HG03175 (cell line): ENCODE results near the gene ENTPD2.

Experiments
- ATAC-seq: cut with Tn5 transposase; IDR thresholded peaks from one replicate; pipeline ENCODE4 v1.9.1; 2021; ENCODE audit warnings: mild to moderate bottlenecking, moderate library complexity; ENCODE audit not compliant: unreplicated experiment

ENTPD2 gene

DNA sequence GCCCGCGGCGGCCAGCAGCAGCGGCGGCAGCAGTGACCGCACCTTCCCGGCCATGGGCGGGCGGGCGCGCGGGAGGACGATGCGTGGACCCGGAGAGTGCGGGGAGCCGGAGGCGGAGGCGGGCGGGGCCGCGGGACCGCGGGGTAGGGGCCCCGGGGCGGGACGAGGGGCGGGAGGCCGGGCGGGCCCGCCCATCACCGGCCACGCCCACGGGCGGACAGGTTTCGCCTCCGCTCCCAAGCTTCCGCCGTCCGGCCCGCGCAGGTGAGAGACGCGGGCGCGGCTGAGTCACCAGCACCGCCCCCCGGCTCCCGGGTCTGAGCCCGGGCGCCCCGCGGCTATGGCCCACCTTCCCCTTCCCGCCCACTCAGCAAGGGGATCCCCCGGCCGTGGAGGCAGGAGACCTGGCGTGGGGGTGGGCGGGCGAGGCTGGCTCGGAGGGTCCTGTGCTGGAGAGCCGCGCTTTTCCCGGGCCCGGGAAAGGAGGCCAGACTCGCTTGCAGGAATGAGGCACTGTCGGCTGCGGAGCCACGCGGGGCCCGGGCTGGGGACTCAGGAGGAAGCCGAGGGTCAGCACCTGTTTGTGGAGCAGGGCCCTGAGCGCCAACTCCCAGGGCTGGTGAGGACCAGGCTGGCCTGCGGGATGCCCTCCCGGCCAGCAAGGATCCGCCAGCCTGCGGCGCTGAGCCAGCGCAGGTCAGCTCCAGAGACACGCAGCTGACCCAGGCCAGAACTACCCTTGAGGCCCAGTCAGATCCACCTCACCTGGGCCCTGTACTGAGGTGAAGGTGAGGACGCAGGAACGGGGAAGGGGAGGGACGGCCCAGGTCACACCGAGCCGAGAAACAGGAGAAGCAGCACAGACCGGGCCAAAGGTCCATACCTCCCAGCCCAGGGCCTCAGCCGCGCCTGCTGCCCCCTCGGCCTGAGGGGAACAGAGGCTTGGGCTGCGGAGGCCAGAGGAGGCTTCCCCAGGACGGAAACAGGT is at the start of gene ENTPD2:
Gene ENTPD2, minus strand, starts transcription at position 118 of the 988 bp plus-strand sequence. Its CDS starts 64 bp downstream, at position 54.
- no peak for ATAC-seq

DNA sequence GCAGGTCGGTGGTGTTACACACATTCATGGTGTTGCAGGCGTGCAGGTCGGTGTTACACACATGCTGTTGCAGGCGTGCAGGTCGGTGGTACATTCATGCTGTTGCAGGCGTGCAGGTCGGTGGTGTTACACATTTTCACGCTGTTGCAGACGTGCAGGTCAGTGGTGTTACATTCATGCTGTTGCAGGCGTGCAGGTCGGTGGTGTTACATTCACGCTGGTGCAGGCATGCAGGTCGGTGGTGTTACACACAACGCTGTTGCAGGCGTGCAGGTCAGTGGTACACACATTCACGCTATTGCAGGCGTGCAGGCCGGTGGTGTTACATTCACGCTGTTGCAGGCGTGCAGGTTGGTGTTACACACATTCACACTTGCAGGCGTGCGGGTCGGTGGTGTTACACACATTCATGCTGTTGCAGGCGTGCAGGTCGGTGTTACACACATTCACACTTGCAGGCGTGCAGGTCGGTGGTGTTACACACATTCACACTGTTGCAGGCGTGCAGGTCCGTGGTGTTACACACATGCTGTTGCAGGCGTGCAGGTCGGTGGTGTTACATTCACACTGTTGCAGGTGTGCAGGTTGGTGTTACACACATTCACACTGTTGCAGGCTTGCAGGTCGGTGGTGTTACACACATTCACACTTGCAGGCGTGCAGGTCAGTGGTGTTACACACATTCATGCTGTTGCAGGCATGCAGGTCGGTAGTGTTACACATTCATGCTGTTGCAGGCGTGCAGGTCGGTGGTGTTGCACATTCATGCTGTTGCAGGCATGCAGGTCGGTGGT is 49.5 kb upstream of the ENTPD2 start:
- ATAC-seq: no peak

GRCh38 chr9:137099231-137099630 is 45.4 kb upstream of the ENTPD2 start:
- no peak for ATAC-seq

GRCh38 chr9:137097761-137098462 is 44.1 kb upstream of the ENTPD2 start:
- no peak for ATAC-seq

DNA sequence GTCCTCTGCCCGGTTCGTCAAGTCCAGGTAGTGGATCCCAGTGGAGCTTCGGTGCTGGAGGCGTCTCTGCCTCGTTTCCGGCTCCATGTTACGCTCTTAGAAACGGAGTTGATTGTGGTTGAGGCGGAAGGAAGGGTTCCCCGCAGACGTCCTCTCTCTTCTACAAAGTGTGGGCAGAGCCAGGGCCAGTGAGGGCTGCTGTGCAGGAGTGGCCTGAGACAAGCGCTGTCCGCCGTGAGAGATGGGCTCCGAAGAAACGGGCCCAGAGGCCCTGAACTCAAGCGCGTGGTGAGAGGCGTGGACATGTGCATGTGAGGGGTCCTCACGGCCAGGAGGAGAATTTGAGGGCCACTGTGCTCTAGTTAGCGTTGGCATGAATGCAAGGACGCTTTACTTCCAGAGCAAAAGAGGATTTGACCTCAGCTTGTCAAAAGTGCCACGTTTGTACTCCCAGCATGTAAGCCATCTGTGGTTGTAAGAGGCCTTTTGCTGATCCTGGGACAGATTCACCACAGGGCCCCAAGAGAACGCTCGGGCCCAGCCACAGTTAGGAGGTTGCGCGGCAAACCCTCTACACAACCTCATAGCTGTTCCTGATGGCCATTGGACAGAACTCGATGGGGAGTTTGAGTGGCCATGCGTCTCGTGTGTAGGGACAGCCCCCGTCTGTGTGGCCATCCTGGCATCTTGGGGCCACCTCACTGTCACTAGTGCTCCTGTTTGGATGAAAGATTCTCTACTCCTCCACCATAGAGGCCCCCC is 43.1 kb upstream of the ENTPD2 start:
- no peak for ATAC-seq

DNA sequence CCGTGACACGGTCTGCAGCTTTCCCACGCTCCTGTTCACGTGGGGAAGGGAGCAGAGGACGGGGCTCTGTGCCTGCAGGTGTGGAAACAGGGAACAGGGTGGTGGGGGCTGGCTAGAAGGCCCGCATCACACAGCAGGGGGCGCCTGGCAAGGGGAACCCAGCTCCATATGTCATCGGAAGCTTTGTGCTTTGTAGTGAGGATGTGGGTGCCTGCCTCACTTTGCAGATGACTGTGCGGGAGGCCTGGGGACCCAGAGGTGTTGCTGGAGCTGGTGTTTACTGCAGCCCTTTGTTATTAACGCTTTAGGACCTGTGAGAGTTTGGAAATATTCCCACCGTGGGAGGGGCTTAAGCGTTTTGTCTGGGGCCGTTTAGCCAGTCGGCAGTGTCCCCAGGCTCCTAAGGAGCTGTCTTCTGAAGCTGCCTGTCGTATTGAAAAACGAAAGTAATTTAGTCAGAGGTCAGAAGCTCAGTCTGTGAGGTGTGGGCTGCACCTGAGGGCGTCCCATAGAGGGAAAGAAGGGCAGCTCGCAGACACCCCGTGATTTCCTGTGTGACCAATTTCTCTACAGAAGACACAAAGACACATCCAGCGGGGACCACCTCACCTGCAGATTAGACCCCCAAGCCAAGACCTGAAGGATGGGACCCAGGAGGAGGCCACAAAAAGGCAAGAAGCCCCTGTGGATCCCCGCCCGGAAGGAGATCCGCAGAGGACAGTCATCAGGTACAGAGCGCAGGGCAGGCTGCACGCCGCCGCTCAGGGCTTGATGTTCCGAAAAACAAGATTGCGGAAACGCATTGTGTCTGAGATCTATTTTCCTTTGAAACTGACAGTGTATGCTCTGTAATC is 42.0 kb upstream of the ENTPD2 start:
- peak; percentile 84 for ATAC-seq

GRCh38 chr9:137089232-137089947 is 35.5 kb upstream of the ENTPD2 start:
- no peak for ATAC-seq

GRCh38 chr9:137088121-137088520 is 34.3 kb upstream of the ENTPD2 start:
- ATAC-seq: no peak

DNA sequence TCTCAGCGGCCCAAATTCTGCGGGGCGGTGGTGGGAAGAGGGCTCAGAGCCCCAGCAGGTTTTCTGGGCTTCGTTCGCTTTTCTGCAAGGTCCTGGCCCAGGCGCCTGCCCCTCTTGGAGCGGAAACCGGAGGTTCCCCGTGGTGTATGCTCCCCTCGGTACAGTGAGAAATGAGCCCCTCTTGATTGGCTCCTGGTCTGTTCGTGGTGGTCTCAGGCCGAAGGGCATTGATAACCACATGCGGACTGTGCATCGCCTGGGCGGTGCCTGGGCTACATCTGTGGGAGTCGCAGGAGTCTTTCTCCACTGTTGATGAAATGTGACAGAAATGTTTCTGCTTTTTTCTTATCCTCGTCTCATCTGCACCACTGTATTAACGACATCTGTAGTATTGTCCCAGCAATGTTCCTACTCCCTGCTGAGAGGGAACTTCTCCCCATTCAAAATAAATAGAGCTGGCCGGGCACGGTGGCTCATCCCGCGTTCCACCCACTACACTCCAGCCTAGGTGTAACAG is 33.6 kb upstream of the ENTPD2 start:
- ATAC-seq: no peak

DNA sequence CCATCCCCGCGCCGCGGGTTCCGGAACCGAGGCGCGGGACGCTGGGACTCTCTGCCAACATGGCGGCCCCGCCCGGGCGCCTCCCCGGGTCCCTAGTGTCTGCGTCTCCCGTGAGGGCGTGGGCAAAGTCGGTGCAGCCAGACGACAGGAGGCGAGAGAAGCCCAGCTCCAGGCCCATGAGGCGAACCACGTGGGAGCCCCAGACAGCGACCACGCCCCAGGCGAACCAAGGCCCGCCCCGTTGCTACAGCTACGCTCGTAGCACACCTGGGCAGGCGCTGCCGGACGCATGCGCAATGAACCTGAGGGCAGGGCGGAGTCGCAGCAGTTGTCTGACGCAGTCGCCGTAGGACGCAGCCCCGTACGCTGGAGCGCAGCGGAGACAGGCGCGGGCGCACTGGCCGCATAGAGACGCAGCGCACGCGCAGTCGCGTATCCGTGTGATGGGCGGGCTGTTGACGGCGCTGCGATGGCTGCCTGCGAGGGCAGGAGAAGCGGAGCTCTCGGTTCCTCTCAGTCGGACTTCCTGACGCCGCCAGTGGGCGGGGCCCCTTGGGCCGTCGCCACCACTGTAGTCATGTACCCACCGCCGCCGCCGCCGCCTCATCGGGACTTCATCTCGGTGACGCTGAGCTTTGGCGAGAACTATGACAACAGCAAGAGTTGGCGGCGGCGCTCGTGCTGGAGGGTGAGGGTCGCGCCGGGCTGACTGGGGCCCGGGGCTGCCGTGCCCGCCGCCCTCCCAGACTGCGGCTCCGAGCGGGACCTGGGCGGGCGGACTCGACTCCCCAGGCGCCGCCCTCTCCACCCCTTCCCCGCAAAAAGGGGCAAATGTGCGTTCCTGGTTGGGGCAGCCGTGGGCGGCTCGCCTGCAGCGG is 32.9 kb upstream of the ENTPD2 start, which contains the start of gene MAN1B1:
Gene MAN1B1, plus strand, starts transcription at position 455 of the 878 bp plus-strand sequence. Its CDS starts 15 bp downstream, at position 470.
- peak; percentile 89 for ATAC-seq

- ATAC-seq: no peak
Observed at GRCh38 chr9:137085920-137086530, 32.2 kb upstream of the ENTPD2 start.

- no peak for ATAC-seq
Observed at GRCh38 chr9:137084526-137084925, 30.7 kb upstream of the ENTPD2 start.

DNA sequence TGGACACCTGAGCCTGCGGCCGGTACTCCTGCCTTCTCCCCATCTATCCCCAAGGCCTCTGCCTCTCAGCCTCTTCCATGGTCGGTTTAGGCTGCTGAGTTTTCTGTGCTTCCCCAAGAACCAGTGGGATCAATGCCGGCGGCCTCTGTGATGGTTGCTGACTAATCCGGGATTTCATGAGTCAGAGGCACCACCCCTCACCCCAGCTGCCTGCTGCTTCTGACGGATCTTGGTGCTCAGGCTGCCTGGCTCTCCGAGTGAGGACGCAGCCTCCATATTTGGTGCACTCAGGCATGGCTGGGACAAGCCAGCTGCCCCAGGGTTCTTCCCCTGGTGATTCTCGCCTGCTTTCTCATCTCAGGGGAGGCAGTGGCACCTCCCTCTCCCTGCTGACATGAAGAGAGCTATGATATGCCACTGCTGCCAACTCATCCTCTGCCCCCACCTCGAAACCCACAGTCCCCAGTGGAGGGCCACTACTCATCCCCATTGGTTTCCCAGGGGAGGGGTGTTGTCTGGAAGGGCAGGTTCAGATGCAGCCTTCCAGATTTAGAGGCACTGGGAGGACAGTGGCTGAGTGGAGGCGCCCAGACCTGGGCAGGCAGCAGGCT is 29.6 kb upstream of the ENTPD2 start:
- ATAC-seq: no peak

GRCh38 chr9:137082925-137083290 is 29.0 kb upstream of the ENTPD2 start:
- no peak for ATAC-seq

GRCh38 chr9:137082222-137082924 is 28.5 kb upstream of the ENTPD2 start:
- ATAC-seq: no peak
